ES-I3 (cell line): ENCODE results near the gene FBXO47.
"Not testable (repeated sequence)": the region's sequence is repeated elsewhere in the genome, so short reads cannot be mapped to it uniquely, and the experiment has no call there.

ENCODE experiments used
- H3K36me3 ChIP-seq: 2 replicates; pipeline ENCODE4 v1.6.1; 2013; ENCODE audit warnings: mild to moderate bottlenecking, low read length, control low read depth, moderate library complexity; ENCODE audit not compliant: insufficient read depth
- H3K4me1 ChIP-seq: 2 replicates; pipeline ENCODE4 v1.6.1; 2013; ENCODE audit warnings: mild to moderate bottlenecking, control low read depth, low read length; ENCODE audit not compliant: insufficient read depth
- H3K9ac ChIP-seq: 2 replicates; pipeline ENCODE4 v1.6.1; 2013; ENCODE audit warnings: low read depth, mild to moderate bottlenecking, low read length, moderate library complexity
- H3K9me3 ChIP-seq: 2 replicates; pipeline ENCODE4 v1.6.1; 2013; ENCODE audit warnings: mild to moderate bottlenecking, low read length, moderate library complexity; ENCODE audit not compliant: control insufficient read depth, insufficient read depth

FBXO47 gene

GRCh38 chr17:38996660-38997337 lies 29.6 kb upstream of the FBXO47 start:
- Histone ChIP-seq H3K9ac (no peak overlapping the region), H3K4me1 (no peaks in the 10 kb centered on the region), H3K36me3 (no peaks in the 10 kb centered on the region), H3K9me3 (peaks cover 3% of the 10 kb centered on the region; the same call in 1 of the 2 replicates)

- Histone ChIP-seq H3K9ac (no peak overlapping the region), H3K9me3 (peaks cover 3% of the 10 kb centered on the region; the same call in 1 of the 2 replicates), H3K36me3 (no peaks in the 10 kb centered on the region), H3K4me1 (no peaks in the 10 kb centered on the region)
These were observed 26.8 kb upstream of the FBXO47 start for GRCh38 chr17:38994026-38994425.

DNA sequence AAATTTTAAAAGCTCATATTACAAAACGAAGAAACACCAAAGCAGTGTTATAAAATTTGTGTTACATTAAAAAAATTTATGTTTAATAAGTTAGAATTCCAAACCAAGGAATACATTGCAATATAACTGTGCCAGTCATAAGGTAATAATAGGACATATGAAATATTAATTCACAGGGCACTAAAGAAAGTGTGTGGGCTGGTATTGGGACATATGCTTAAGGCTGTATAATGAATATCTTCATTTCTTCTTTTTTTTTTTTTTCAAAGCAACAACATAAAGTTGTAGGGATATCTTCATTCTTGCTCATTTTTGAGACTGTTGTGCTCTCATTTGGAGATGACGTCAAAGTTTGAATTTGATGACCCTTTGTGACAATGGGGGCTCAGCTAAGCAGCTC lies 17.5 kb upstream of the FBXO47 start:
- Histone ChIP-seq H3K36me3 (no peaks in the 10 kb centered on the region), H3K9me3 (no peaks in the 10 kb centered on the region), H3K4me1 (no peaks in the 10 kb centered on the region), H3K9ac (no peak overlapping the region)

GRCh38 chr17:38982858-38983746 lies 15.9 kb upstream of the FBXO47 start:
- H3K9me3 ChIP-seq: no peaks in the 10 kb centered on the region
- H3K4me1 ChIP-seq: no peaks in the 10 kb centered on the region
- H3K9ac ChIP-seq: no peak overlapping the region
- no peaks in the 10 kb centered on the region for H3K36me3 ChIP-seq

DNA sequence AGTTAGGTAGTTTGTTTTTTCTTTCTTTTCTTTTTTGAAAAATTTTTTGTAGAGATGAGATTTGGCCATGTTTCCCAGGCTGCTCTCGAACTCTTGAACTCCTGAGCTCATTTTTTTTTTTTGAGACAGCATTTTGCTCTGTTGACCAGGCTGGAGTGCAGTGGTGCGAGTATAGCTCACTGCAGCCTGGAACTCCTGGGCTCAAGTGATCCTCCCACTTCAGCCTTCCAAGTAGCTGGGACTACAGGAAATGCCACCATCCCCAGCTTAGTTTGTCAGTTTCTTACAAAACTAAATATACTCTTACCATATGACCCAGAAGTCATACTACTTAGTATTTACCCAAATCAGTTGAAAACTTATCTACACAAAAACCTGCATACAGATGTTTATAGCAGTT lies 14.4 kb upstream of the FBXO47 start:
- H3K9ac ChIP-seq: no peak overlapping the region
- no peaks in the 10 kb centered on the region for H3K9me3 ChIP-seq
- no peaks in the 10 kb centered on the region for H3K4me1 ChIP-seq
- H3K36me3 ChIP-seq: no peaks in the 10 kb centered on the region

DNA sequence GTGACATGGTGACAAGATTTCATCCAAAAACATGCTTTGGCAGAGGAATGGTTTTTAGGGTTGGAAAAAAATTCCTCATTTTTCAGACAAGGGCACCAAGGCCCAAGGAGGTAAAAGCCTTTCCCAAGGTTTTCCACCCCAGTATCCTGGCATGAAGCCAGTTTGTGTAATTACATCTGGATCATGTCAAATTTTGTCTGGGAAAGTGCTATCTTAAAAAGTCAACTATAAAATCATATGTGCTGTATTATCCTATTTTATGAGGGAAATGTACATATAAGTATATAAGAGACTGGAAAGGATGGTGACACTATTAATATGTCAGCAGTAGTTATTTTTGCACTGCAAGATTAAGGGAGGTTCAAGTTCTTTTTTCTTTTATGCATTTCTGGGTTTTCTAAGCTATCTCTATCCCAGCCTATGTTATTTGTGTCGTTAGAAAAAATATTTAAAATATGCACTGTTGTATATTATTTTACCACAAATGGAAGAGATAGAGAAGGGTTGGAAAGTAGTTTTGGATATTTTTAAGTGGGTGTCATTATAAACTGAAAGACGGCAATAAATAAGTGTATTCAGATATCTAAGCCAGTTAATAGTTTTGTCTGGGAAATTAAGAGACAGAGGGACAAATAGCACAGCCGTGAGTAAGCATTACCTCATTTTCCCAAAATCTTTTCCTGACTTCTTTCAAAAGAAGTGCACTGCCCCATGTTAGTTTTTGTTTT lies 13.5 kb upstream of the FBXO47 start:
- Histone ChIP-seq H3K9me3 (no peaks in the 10 kb centered on the region), H3K9ac (no peak overlapping the region), H3K36me3 (no peaks in the 10 kb centered on the region), H3K4me1 (no peaks in the 10 kb centered on the region)

GRCh38 chr17:38978180-38978579 lies 11.0 kb upstream of the FBXO47 start:
- H3K9me3 ChIP-seq: no peaks in the 10 kb centered on the region
- no peaks in the 10 kb centered on the region for H3K4me1 ChIP-seq
- H3K36me3 ChIP-seq: no peaks in the 10 kb centered on the region
- H3K9ac ChIP-seq: no peak overlapping the region

- H3K36me3 ChIP-seq, H3K9me3 ChIP-seq, H3K9ac ChIP-seq, H3K4me1 ChIP-seq: not testable (repeated sequence)
These were observed 9.0 kb upstream of the FBXO47 start for GRCh38 chr17:38976187-38976551.

GRCh38 chr17:38970804-38971203 lies 3.6 kb upstream of the FBXO47 start:
- Histone ChIP-seq H3K4me1 (peaks cover 6% of the 10 kb centered on the region; the same call in 1 of the 2 replicates), H3K36me3 (no peaks in the 10 kb centered on the region), H3K9me3 (no peaks in the 10 kb centered on the region), H3K9ac (no peak overlapping the region)

DNA sequence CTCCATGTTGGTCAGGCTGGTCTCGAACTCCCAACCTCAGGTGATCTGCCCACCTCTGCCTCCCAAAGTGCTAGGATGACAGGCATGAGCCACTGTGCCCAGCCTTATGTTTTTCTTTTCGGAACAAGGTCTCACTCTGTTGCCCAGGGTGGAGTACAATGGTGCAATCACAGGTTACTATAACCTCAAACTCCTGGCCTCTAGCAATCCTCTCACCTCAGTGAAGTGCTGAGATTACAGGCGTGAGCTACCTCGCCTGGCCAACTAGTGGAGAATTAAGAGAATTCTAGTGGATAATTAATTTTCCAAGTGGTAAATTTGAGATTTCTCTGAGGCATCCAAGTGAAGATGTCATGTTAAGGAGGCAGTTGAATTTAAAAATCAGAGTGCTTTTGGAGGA lies 2.9 kb upstream of the FBXO47 start:
- Histone ChIP-seq H3K36me3 (no peaks in the 10 kb centered on the region), H3K9me3 (no peaks in the 10 kb centered on the region), H3K4me1 (peaks cover 6% of the 10 kb centered on the region; the same call in 1 of the 2 replicates), H3K9ac (no peak overlapping the region)

DNA sequence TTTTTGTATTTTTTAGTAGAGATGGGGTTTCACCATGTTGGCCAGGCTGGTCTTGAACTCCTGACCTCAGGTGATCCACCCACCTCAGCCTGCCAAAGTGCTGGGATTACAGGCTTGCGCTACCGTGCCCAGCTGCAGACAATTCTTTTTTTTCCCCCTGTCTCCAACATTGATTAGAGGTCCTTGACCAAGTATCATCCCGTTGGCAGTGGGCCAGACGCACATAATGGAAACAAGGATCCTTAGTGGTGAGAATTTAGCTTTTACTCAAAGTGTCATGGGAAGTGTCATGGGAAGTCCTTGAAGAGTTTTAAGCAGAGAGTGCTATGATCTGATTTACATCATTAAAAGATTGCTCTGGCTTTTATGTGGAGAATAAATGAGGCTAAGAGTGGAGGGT lies 2.1 kb upstream of the FBXO47 start:
- no peaks in the 10 kb centered on the region for H3K9me3 ChIP-seq
- no peak overlapping the region for H3K9ac ChIP-seq

GRCh38 chr17:38961413-38961812 lies 5.8 kb downstream of the FBXO47 start:
- Histone ChIP-seq H3K9me3 (no peaks in the 10 kb centered on the region), H3K9ac (no peak overlapping the region), H3K4me1 (no peaks in the 10 kb centered on the region), H3K36me3 (no peaks in the 10 kb centered on the region)

More for the DNA sequence above, 2.1 kb upstream of the FBXO47 start:
- Histone ChIP-seq H3K36me3 (no peaks in the 10 kb centered on the region), H3K4me1 (peaks cover 6% of the 10 kb centered on the region; the same call in 1 of the 2 replicates)

- Histone ChIP-seq H3K9me3 (no peaks in the 10 kb centered on the region), H3K4me1 (no peaks in the 10 kb centered on the region), H3K9ac (no peak overlapping the region), H3K36me3 (no peaks in the 10 kb centered on the region)
These were observed 6.8 kb downstream of the FBXO47 start for GRCh38 chr17:38960402-38960801.

- H3K36me3 ChIP-seq: no peaks in the 10 kb centered on the region
- no peaks in the 10 kb centered on the region for H3K9me3 ChIP-seq
- H3K9ac ChIP-seq: no peak overlapping the region
- no peaks in the 10 kb centered on the region for H3K4me1 ChIP-seq
These were observed 7.7 kb downstream of the FBXO47 start for GRCh38 chr17:38959508-38959907.
